ENCODE measurements around the gene PPP1R36.
"Not testable (repeated sequence)": the region's sequence is repeated elsewhere in the genome, so short reads cannot be mapped to it uniquely, and the experiment has no call there.

Gene PPP1R36

GRCh38 chr14:64612971-64613666, 63.4 kb downstream of the PPP1R36 start:
- no peak for DNase-seq (ENCODE audit: low read depth)

GRCh38 chr14:64614166-64614565, 64.4 kb downstream of the PPP1R36 start:
- DNase-seq (ENCODE audit: low read depth), result no peak

- no peak for DNase-seq (ENCODE audit: low read depth)
Measured at GRCh38 chr14:64614805-64615391, 65.1 kb downstream of the PPP1R36 start.

- not testable (repeated sequence) for DNase-seq (ENCODE audit: low read depth)
Measured at GRCh38 chr14:64617872-64618408, 68.2 kb downstream of the PPP1R36 start.

GRCh38 chr14:64620910-64621309, 71.1 kb downstream of the PPP1R36 start:
- DNase-seq (ENCODE audit: low read depth), result no peak

DNA sequence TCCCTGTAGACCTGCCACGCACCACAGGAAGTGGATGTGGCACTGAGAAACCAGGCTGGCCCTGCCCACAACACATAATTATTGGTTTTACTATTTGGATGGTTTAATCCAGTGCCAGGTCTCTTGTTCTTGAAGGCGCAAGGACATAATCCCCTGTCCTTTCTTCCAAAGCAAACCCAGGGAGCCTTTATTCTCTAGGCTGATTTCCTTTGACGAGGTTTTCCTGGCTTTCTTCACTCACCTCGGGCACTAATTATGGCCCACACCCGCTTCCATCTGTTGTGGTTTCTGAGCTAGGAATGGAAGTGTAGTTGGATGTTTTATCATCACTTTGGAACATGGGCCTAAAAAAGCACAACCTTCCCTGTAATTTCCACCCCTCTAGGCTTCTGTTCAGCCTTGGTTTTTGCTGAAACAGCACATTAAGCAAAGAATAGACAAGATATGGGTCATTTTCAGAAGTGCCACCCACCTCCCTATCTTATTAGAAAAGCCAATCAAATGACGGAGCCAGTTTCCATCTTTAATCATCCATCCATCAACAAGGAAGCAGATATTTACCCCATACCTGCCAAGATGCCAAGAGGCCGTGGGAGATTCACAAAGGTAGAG, 73.9 kb downstream of the PPP1R36 start:
- no peak for DNase-seq (ENCODE audit: low read depth)

GRCh38 chr14:64625386-64626232, 75.8 kb downstream of the PPP1R36 start:
- no peak for DNase-seq (ENCODE audit: low read depth)

DNA sequence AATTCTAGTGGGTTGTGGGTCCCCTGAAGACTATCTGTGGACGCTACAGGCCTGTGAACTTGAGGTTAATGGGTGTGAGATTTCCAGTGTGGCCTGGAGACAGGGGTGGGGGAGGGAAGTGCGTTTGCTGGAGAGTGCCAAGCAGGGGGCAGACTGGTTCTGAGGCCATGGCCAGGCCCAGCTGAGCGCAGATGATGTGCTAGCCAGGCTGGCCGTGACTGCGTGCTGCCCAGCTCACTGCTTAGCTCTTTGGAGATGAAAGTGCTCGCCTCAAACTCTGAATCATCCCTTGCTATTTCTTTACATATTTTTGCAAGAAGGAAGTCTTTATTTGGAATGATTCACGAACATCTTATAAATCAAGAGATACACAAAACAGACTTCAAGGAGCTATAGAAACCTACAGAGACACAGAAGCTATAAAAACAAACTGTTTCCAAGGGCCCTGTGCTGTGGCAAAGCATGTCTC, 79.2 kb downstream of the PPP1R36 start:
- DNase-seq (ENCODE audit: low read depth), result no peak

GRCh38 chr14:64630778-64631177, 81.0 kb downstream of the PPP1R36 start:
- DNase-seq (ENCODE audit: low read depth), result no peak

- not testable (repeated sequence) for DNase-seq (ENCODE audit: low read depth)
Measured at GRCh38 chr14:64631222-64631621, 81.5 kb downstream of the PPP1R36 start.

GRCh38 chr14:64632056-64632455, 82.3 kb downstream of the PPP1R36 start:
- no peak for DNase-seq (ENCODE audit: low read depth)

DNA sequence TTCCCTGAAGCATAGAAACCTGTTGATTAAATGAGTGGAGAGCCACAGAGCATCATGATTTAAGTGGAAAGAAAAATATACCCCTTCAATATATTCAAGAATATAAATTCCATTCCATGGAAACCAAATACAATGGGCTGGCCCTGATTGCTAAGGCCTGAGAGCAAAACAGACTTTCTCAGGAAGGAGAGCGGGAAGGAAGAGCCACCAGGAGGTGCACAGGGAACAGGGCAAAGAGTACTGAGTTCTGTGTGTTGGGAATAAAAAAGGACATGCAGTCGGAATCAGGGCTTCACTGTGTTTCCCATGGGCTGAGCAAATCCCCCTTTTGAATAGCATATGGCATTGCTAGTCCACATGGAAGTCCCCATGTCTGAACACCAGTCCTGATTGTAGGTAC, 84.8 kb downstream of the PPP1R36 start:
- DNase-seq (ENCODE audit: low read depth), result no peak

GRCh38 chr14:64636208-64636979, 86.6 kb downstream of the PPP1R36 start:
- DNase-seq (ENCODE audit: low read depth), result peak; percentile 45

DNA sequence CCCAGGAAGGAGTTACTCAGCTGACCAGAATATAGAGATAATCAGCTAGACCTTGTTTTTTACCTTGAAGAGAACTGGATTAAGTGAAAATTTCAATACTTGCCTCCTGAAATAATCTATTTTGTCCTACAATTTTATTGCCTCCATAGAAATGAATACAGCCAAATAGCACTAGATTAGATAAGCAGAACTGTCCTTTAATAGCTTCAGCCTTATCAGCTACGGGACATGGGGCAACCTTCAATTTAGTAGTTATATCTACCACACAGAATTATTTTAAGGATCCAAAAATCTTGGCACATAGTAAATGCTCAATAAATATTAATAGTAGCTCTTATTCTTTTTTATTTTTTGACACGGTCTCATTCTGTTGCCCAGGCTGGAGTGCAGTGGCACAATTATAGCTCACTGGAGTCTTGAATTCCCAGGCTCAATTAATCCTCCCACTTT, 87.2 kb downstream of the PPP1R36 start:
- DNase-seq (ENCODE audit: low read depth), result no peak

DNA sequence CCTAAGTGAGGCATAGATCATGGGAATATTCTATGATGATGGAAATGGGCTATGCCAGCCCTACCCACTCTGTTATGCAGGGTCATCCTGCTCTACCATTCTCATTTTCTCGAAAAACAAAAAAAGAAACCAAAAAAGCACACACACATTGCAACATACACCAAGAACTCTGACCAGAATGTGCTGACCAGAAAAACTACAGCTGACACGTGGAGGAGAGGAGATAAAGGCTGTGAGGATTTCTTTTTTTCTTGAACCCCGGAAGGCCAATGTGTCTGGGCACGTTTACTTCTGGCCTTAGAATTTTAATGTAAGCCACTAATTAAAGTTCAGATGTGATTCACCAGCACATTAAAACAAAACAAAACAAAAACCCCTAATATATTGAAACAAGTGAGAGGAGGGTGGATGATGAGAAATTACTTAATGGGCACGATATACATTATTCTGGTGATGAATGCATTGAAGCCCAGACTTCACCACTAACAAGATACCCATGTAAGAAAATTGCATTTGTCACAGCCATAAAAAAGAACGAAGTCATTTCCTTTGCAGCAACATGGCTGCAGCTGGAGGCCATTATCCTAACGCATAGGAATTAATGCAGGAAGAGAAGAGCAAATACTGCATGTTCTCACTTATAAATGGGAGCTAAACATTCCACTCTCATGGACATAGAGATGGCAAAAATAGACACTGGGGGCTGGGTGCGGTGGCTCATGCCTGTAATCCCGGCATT, 88.1 kb downstream of the PPP1R36 start:
- no peak for DNase-seq (ENCODE audit: low read depth)

GRCh38 chr14:64638625-64639024, 88.9 kb downstream of the PPP1R36 start:
- no peak for DNase-seq (ENCODE audit: low read depth)
